IMR-90 (cell line): Measurements from ENCODE around the gene EFHC2. TPM values are rescaled to one million over a fixed set of nuclear protein-coding genes. Genes with fewer than 3 reads are reported as not detected.

Source experiments
- ATAC-seq: fragments of 200-7000 bp; cut with Tn5 transposase; 2 replicates; pipeline ENCODE4 v1.9.1; 2020; ENCODE audit warnings: low read depth, mild to moderate bottlenecking, moderate library complexity
- BruUV-seq: library from RNA; stranded (reverse); fragments of 400-500 nt; replicated peaks from 2 replicates; lab custom pipeline; 2021; lab: Mats Ljungman, UMichigan
- CTCF ChIA-PET: fragments of 300-600 bp; formaldehyde crosslinking; extraction: SDS; loops from one replicate; lab custom pipeline; 2021; ENCODE audit warnings: antibody characterized with exemption; lab: Yijun Ruan, JAX
- POLR2A ChIA-PET: fragments of 300-600 bp; sonication (Branson Sonifier 250); formaldehyde crosslinking; loops from one replicate; lab custom pipeline; 2022; ENCODE audit warnings: antibody characterized with exemption; ENCODE audit not compliant: unreplicated experiment; lab: Charles Lee
- DNase-seq: peaks from one replicate; pipeline ENCODE4 v3.0.0; 2013
- H2AFZ ChIP-seq: replicated peaks from 2 replicates; pipeline ENCODE3; 2013; ENCODE audit warnings: low read length, mild to moderate bottlenecking; ENCODE audit not compliant: poor library complexity
- H2AK5ac ChIP-seq: 2 replicates; pipeline ENCODE4 v1.6.1; 2013; ENCODE audit warnings: low read depth, low read length, inconsistent platforms
- H2AK9ac ChIP-seq: replicated peaks from 2 replicates; pipeline ENCODE3; 2013; ENCODE audit warnings: mild to moderate bottlenecking, low read depth, low read length, moderate library complexity; ENCODE audit not compliant: poor library complexity
- H2BK120ac ChIP-seq: 2 replicates; pipeline ENCODE4 v1.6.1; 2013; ENCODE audit warnings: low read depth, low read length, inconsistent platforms
- H2BK15ac ChIP-seq: 3 replicates; pipeline ENCODE4 v1.6.1; 2013; ENCODE audit warnings: low read depth, low read length, inconsistent platforms
- H2BK20ac ChIP-seq: 2 replicates; pipeline ENCODE4 v1.6.1; 2013; ENCODE audit warnings: low read depth, mild to moderate bottlenecking, inconsistent platforms, low read length, moderate library complexity
- H2BK5ac ChIP-seq: 2 replicates; pipeline ENCODE4 v1.6.1; 2013; ENCODE audit warnings: mild to moderate bottlenecking, low read depth, low read length, inconsistent platforms; ENCODE audit not compliant: poor library complexity, severe bottlenecking
- H3K14ac ChIP-seq: replicated peaks from 2 replicates; pipeline ENCODE4 v1.6.1; 2013; ENCODE audit warnings: low read depth, low read length, inconsistent platforms
- H3K18ac ChIP-seq: 2 replicates; pipeline ENCODE4 v1.6.1; 2013; ENCODE audit warnings: low read depth, low read length, control low read depth
- H3K23ac ChIP-seq: 2 replicates; pipeline ENCODE4 v1.6.1; 2013; ENCODE audit warnings: low read depth, low read length, inconsistent platforms
- H3K27ac ChIP-seq: 2 replicates; pipeline ENCODE4 v1.5.1; 2013; ENCODE audit warnings: mild to moderate bottlenecking, control low read depth, low read length; ENCODE audit not compliant: insufficient read depth
- H3K27me3 ChIP-seq: 2 replicates; pipeline ENCODE4 v1.6.1; 2013; ENCODE audit warnings: low read length; ENCODE audit not compliant: control insufficient read depth, insufficient read depth
- H3K36me3 ChIP-seq: 2 replicates; pipeline ENCODE4 v1.6.1; 2013; ENCODE audit warnings: low read length, mixed read lengths; ENCODE audit not compliant: control insufficient read depth, insufficient read depth
- H3K4ac ChIP-seq: 2 replicates; pipeline ENCODE4 v1.6.1; 2013; ENCODE audit warnings: low read depth, low read length, inconsistent platforms
- H3K4me1 ChIP-seq: 2 replicates; pipeline ENCODE4 v1.6.1; 2013; ENCODE audit warnings: low read length, mixed read lengths; ENCODE audit not compliant: control insufficient read depth, insufficient read depth
- H3K4me2 ChIP-seq: 2 replicates; pipeline ENCODE4 v1.6.1; 2013; ENCODE audit warnings: low read depth, mild to moderate bottlenecking, control low read depth, low read length, moderate library complexity
- H3K4me3 ChIP-seq: 2 replicates; pipeline ENCODE4 v1.5.1; 2013; ENCODE audit warnings: low read depth, mild to moderate bottlenecking, control low read depth, low read length, moderate library complexity; ENCODE audit not compliant: insufficient read depth
- H3K56ac ChIP-seq: 2 replicates; pipeline ENCODE4 v1.6.1; 2013; ENCODE audit warnings: low read length, inconsistent platforms; ENCODE audit not compliant: insufficient read depth; ENCODE audit errors: extremely low read depth
- H3K79me1 ChIP-seq, 2 experiments: 2 replicates each; pipeline ENCODE4 v1.6.1; 2013; ENCODE audit warnings: low read length in 2 of 2, inconsistent platforms in 1 of 2, low read depth in 1 of 2
- H3K9ac ChIP-seq: 2 replicates; pipeline ENCODE4 v1.6.1; 2013; ENCODE audit warnings: low read depth, low read length, control low read depth
- H3K9me1 ChIP-seq: 2 replicates; pipeline ENCODE4 v1.6.1; 2013; ENCODE audit warnings: low read length, inconsistent platforms; ENCODE audit not compliant: insufficient read depth
- H3K9me3 ChIP-seq: 2 replicates; pipeline ENCODE4 v1.6.1; 2013; ENCODE audit warnings: low read length; ENCODE audit not compliant: control insufficient read depth, insufficient read depth
- H4K20me1 ChIP-seq: 2 replicates; pipeline ENCODE4 v1.6.1; 2013; ENCODE audit warnings: low read length, inconsistent platforms; ENCODE audit not compliant: insufficient read depth
- H4K5ac ChIP-seq: 2 replicates; pipeline ENCODE4 v1.6.1; 2013; ENCODE audit warnings: mild to moderate bottlenecking, low read depth, low read length, control low read depth
- H4K8ac ChIP-seq, 2 experiments: 2 replicates each; pipeline ENCODE4 v1.6.1; 2013; ENCODE audit warnings: low read depth in 2 of 2, low read length in 2 of 2, control low read depth in 1 of 2, inconsistent platforms in 1 of 2
- H4K91ac ChIP-seq: 2 replicates; pipeline ENCODE4 v1.6.1; 2013; ENCODE audit warnings: low read depth, low read length, inconsistent platforms; ENCODE audit not compliant: insufficient read depth
- CHD1 ChIP-seq: IDR thresholded peaks from 2 replicates; pipeline ENCODE4 v1.6.1; 2012; ENCODE audit warnings: low read depth, low read length, improper control_type of control experiment
- CTCF ChIP-seq: conservative IDR thresholded peaks from 2 replicates; pipeline ENCODE4 v1.5.1; 2012; ENCODE audit warnings: mild to moderate bottlenecking, low read depth, low read length, improper control_type of control experiment
- ELK1 ChIP-seq: fragments of 150-350 bp; IDR thresholded peaks from 2 replicates; pipeline ENCODE4 v1.6.1; 2016; ENCODE audit warnings: low read depth, mild to moderate bottlenecking, low read length, moderate library complexity, borderline replicate concordance
- FOS ChIP-seq: fragments of 150-350 bp; IDR thresholded peaks from 2 replicates; pipeline ENCODE4 v1.6.1; 2016; ENCODE audit warnings: low read depth, low read length
- MXI1 ChIP-seq: IDR thresholded peaks from 2 replicates; pipeline ENCODE4 v1.6.1; 2012; ENCODE audit warnings: low read depth, mild to moderate bottlenecking, low read length, moderate library complexity, borderline replicate concordance
- POLR2A ChIP-seq: IDR thresholded peaks from 2 replicates; pipeline ENCODE4 v1.6.1; 2012; ENCODE audit warnings: mild to moderate bottlenecking, low read depth, low read length
- RAD21 ChIP-seq: IDR thresholded peaks from 2 replicates; pipeline ENCODE4 v1.6.1; 2012; ENCODE audit warnings: low read length, improper control_type of control experiment
- RCOR1 ChIP-seq: IDR thresholded peaks from 2 replicates; pipeline ENCODE4 v1.6.1; 2012; ENCODE audit warnings: mild to moderate bottlenecking, low read length, improper control_type of control experiment; ENCODE audit not compliant: insufficient replicate concordance
- WGBS, 2 experiments: methylation state at CpG; one replicate each; pipeline versions ENCODE4 v1.1.5 to v1.1.7; 2013; ENCODE audit warnings: missing lambda C conversion rate in 2 of 2; ENCODE audit not compliant: insufficient read length in 1 of 2; ENCODE audit errors: extremely low coverage in 2 of 2; 5-methylcytosine and 5-hydroxymethylcytosine counted together
- dilution Hi-C: fragments of 300-500 bp; cut with HindIII; formaldehyde crosslinking; loops from one replicate; pipeline ENCODE4 v1.14.3; 2018; ENCODE audit warnings: low sequenced_read_pairs; ENCODE audit not compliant: unreplicated experiment
- in situ Hi-C: fragments of 300-500 bp; cut with MboI; formaldehyde crosslinking; loops from 3 replicates; pipeline ENCODE4 v1.14.3; 2019; ENCODE audit warnings: low sequenced_read_pairs, inconsistent platforms, mixed read lengths
- intact Hi-C: fragments of 100-400 bp; cut with micrococcal nuclease; formaldehyde crosslinking; loops from 2 replicates; pipeline ENCODE4 v1.10.0; 2022
- polyA plus RNA-seq, 3 experiments: library from polyadenylated mRNA; depleted of rRNA; stranded (reverse); fragments of >200 nt; gene quantifications; 2 replicates each; pipeline ENCODE4 v1.2.3, GENCODE V29; 2012; ENCODE audit warnings: low replicate concordance in 1 of 3
- total RNA-seq: library from RNA; depleted of rRNA; stranded (reverse); fragments of >200 nt; gene quantifications from 2 replicates; pipeline ENCODE4 v1.2.3, GENCODE V29; 2012

The EFHC2 gene
- total and polyA plus RNA-seq, 2 of the 4 experiments (the other 2 are of a cell fraction): 0.18 to 0.24 TPM

- CTCF ChIA-PET: no interaction called here
- in situ Hi-C loops: no loop called here
- no CpG with 5 or more reads among the region's 2 CpGs for WGBS, 2 experiments
Measured at GRCh38 chrX:44246826-44247225, 96.6 kb downstream of the EFHC2 start.

More at GRCh38 chrX:44246826-44247225, 96.6 kb downstream of the EFHC2 start:
- H3K23ac ChIP-seq: no peak overlapping the region
- H3K27ac ChIP-seq: no peak overlapping the region
- H3K79me1 ChIP-seq: no peaks in the 10 kb centered on the region
- no peaks in the 10 kb centered on the region for H3K4me1 ChIP-seq
- DNase-seq (no peak), ATAC-seq (no peak)
- H2BK120ac ChIP-seq: no peak overlapping the region
- H3K4me2 ChIP-seq: no peak overlapping the region
- H3K56ac ChIP-seq: no peak overlapping the region
- POLR2A ChIA-PET: no interaction called here
- H2AK9ac ChIP-seq: no peak overlapping the region
- H3K27me3 ChIP-seq: peaks cover 3% of the 10 kb centered on the region; the same call in 1 of the 2 replicates
- no peak overlapping the region for H4K91ac ChIP-seq
- H2AK5ac ChIP-seq: no peak overlapping the region
- H3K9me3 ChIP-seq: no peaks in the 10 kb centered on the region
- no peak overlapping the region for H3K18ac ChIP-seq
- no peak overlapping the region for H3K4ac ChIP-seq
- H3K9me1 ChIP-seq: no peaks in the 10 kb centered on the region
- no peak overlapping the region for H3K9ac ChIP-seq
- no peak overlapping the region for H4K5ac ChIP-seq
- no peak overlapping the region for H3K14ac ChIP-seq
- H3K36me3 ChIP-seq: no peaks in the 10 kb centered on the region
- H2BK20ac ChIP-seq: no peak overlapping the region
- H2AFZ ChIP-seq: no peak overlapping the region
- BruUV-seq: no TSS peak
- no peaks in the 10 kb centered on the region for H4K20me1 ChIP-seq
- dilution Hi-C loops (no loop called here), intact Hi-C loops (no loop called here)
- H3K4me3 ChIP-seq: no peak overlapping the region
- H2BK15ac ChIP-seq: no peak overlapping the region
- H4K8ac ChIP-seq: no peak overlapping the region
- TF ChIP-seq RCOR1 (no peak), RAD21 (no peak), ELK1 (no peak), POLR2A (no peak), MXI1 (no peak), FOS (no peak), CHD1 (no peak), CTCF (no peak)
- no peak overlapping the region for H2BK5ac ChIP-seq
